UCSD-AML1 (cell line): ENCODE data around the gene KPRP.

Source experiments
- DNase-seq: peaks from one replicate; lab custom pipeline; 2025; ENCODE audit not compliant: unreplicated experiment; lab: John Stamatoyannopoulos, UW

Gene KPRP

GRCh38 chr1:152770411-152770810 lies 12.6 kb downstream of the KPRP start:
- no peak for DNase-seq

- DNase-seq, result no peak
Measured at GRCh38 chr1:152774875-152775274, 17.1 kb downstream of the KPRP start, which contains the start of gene LCE1F. TSS of gene LCE1F (plus strand) at chr1:152775140. CDS start at chr1:152776372, 1,232 bp downstream.

- DNase-seq, result no peak
Measured at GRCh38 chr1:152776361-152776760, 18.5 kb downstream of the KPRP start.

GRCh38 chr1:152777510-152778137 lies 19.8 kb downstream of the KPRP start:
- DNase-seq, result no peak

GRCh38 chr1:152783095-152783494 lies 25.3 kb downstream of the KPRP start:
- DNase-seq, result no peak

- DNase-seq, result no peak
Measured at GRCh38 chr1:152786077-152786476, 28.3 kb downstream of the KPRP start, which contains the start of gene LCE1E. TSS of gene LCE1E (plus strand) at chr1:152786257. CDS start at chr1:152787300, 1,043 bp downstream.

- DNase-seq, result no peak
Measured at GRCh38 chr1:152795686-152796085, 37.9 kb downstream of the KPRP start.

GRCh38 chr1:152796421-152796820 lies 38.6 kb downstream of the KPRP start, which contains the start of gene LCE1D:
TSS of gene LCE1D (plus strand) at chr1:152796721. CDS start at chr1:152797795, 1,074 bp downstream.
- DNase-seq, result no peak

GRCh38 chr1:152801333-152801732 lies 43.5 kb downstream of the KPRP start:
- no peak for DNase-seq

- no peak for DNase-seq
Measured at GRCh38 chr1:152806576-152806975, 48.8 kb downstream of the KPRP start, which contains the start of gene LCE1C. TSS of gene LCE1C (minus strand) at chr1:152806651. CDS start at chr1:152805478, 1,173 bp downstream.

- DNase-seq, result no peak
Measured at GRCh38 chr1:152811050-152811449, 53.2 kb downstream of the KPRP start.
